Upper lobe of left lung (tissue), 4 donors: ENCODE measurements around the gene DOCK4.

Source experiments
- POLR2AphosphoS5 ChIP-seq, 2 donors: sonication (generic); formaldehyde crosslinking; IDR thresholded peaks; one replicate each; pipeline ENCODE4 v1.5.1; 2017; ENCODE audit warnings: antibody characterized with exemption in 2 of 2
- TF ChIP-seq, protein P1 (sequence below), 6 experiments: fragments of 450-650 bp in 4 of 6; fragments of 200-600 bp in 2 of 6; sonication (generic) in 2 of 6; IDR thresholded peaks; one replicate each; pipeline ENCODE4 v1.5.1; 2016 to 2019; ENCODE audit warnings: antibody characterized with exemption in 6 of 6

DNA sequence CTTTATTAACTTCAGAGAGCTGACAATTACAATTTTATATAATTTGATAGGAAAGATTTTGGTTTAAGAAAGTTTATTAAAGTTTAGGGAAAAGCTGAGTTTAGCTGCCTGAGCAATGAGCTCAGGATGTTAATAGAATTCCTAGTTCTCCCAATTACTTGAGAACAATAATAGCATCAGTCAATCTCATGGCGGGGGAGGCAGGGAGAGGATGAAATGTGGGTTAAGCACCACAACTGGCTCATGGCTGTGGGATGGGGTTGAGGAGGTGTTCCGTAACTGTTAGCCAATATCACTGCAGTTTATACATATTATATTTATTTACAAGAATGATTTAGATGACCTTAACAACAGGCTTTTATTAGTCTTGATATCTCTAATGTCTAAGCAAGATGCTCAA lies 377.0 kb downstream of the DOCK4 start:
- TF ChIP-seq, protein P1, sequence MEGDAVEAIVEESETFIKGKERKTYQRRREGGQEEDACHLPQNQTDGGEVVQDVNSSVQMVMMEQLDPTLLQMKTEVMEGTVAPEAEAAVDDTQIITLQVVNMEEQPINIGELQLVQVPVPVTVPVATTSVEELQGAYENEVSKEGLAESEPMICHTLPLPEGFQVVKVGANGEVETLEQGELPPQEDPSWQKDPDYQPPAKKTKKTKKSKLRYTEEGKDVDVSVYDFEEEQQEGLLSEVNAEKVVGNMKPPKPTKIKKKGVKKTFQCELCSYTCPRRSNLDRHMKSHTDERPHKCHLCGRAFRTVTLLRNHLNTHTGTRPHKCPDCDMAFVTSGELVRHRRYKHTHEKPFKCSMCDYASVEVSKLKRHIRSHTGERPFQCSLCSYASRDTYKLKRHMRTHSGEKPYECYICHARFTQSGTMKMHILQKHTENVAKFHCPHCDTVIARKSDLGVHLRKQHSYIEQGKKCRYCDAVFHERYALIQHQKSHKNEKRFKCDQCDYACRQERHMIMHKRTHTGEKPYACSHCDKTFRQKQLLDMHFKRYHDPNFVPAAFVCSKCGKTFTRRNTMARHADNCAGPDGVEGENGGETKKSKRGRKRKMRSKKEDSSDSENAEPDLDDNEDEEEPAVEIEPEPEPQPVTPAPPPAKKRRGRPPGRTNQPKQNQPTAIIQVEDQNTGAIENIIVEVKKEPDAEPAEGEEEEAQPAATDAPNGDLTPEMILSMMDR (IDR thresholded peaks at IDR 0.05) = no peak
- no peak for TF ChIP-seq POLR2AphosphoS5 (IDR thresholded peaks at IDR 0.05)
